Keratinocyte (primary cell): Measurements from ENCODE around the gene ITIH2. TPM values are rescaled to one million over a fixed set of nuclear protein-coding genes. Genes with fewer than 3 reads are reported as not detected.

Source experiments
- DNase-seq: peaks from one replicate; pipeline ENCODE4 v3.0.0-alpha.2; 2011; ENCODE audit warnings: low read depth, missing footprints, low spot score
- FAIRE-seq: peaks from 2 replicates; lab custom pipeline; 2011; peaks lifted over from hg19 to GRCh38; lab: Jason Lieb, UNC
- H2AFZ ChIP-seq: 2 replicates; pipeline ENCODE4 v1.6.0; 2012; ENCODE audit warnings: low read length, control low read depth, inconsistent platforms; ENCODE audit not compliant: control insufficient read depth
- H3K27ac ChIP-seq: 2 replicates; pipeline ENCODE4 v1.5.1; 2011; ENCODE audit warnings: low read length; ENCODE audit not compliant: control insufficient read depth, insufficient read depth
- H3K27me3 ChIP-seq: 3 replicates; pipeline ENCODE4 v1.6.0; 2011; ENCODE audit warnings: low read length; ENCODE audit not compliant: control insufficient read depth, insufficient read depth; ENCODE audit errors: extremely low read depth
- H3K36me3 ChIP-seq, 2 experiments: 2 replicates in 1 of 2; 3 replicates in 1 of 2; pipeline ENCODE4 v1.5.1; 2011; ENCODE audit warnings: low read length in 2 of 2, mild to moderate bottlenecking in 1 of 2; ENCODE audit not compliant: control insufficient read depth in 2 of 2, insufficient read depth in 2 of 2; ENCODE audit errors: extremely low read depth in 1 of 2
- H3K4me1 ChIP-seq: 3 replicates; pipeline ENCODE4 v1.5.1; 2011; ENCODE audit warnings: low read length; ENCODE audit not compliant: control insufficient read depth, insufficient read depth; ENCODE audit errors: extremely low read depth
- H3K4me2 ChIP-seq: 3 replicates; pipeline ENCODE4 v1.6.0; 2011; ENCODE audit warnings: low read depth, low read length; ENCODE audit not compliant: control insufficient read depth, insufficient read depth; ENCODE audit errors: extremely low read depth
- H3K4me3 ChIP-seq, 3 experiments: fragments of 200-600 bp in 1 of 3; sonication (generic) in 1 of 3; 2 replicates in 2 of 3; 3 replicates in 1 of 3; pipeline ENCODE4 v1.5.1; 2011 to 2016; ENCODE audit warnings: low read length in 3 of 3, mild to moderate bottlenecking in 3 of 3, control low read depth in 2 of 3, inconsistent platforms in 1 of 3, low read depth in 1 of 3, mixed read lengths in 1 of 3, mixed run types in 1 of 3, moderate library complexity in 1 of 3; ENCODE audit not compliant: control insufficient read depth in 2 of 3, insufficient read depth in 2 of 3; ENCODE audit errors: extremely low read depth in 1 of 3
- H3K79me2 ChIP-seq: 2 replicates; pipeline ENCODE4 v1.6.0; 2012; ENCODE audit warnings: low read length; ENCODE audit not compliant: control insufficient read depth, insufficient read depth
- H3K9ac ChIP-seq: 3 replicates; pipeline ENCODE4 v1.6.0; 2011; ENCODE audit warnings: low read length; ENCODE audit not compliant: control insufficient read depth, insufficient read depth; ENCODE audit errors: extremely low read depth
- H3K9me1 ChIP-seq: 3 replicates; pipeline ENCODE4 v1.6.0; 2011; ENCODE audit warnings: low read length; ENCODE audit not compliant: control insufficient read depth, insufficient read depth; ENCODE audit errors: extremely low read depth
- H3K9me3 ChIP-seq: 2 replicates; pipeline ENCODE4 v1.5.1; 2012; ENCODE audit warnings: low read depth, low read length; ENCODE audit not compliant: control insufficient read depth
- H4K20me1 ChIP-seq: 3 replicates; pipeline ENCODE4 v1.6.0; 2011; ENCODE audit warnings: low read length; ENCODE audit not compliant: control insufficient read depth, insufficient read depth; ENCODE audit errors: extremely low read depth
- CTCF ChIP-seq, 3 experiments: IDR thresholded peaks in 1 of 3; conservative IDR thresholded peaks in 1 of 3; optimal IDR thresholded peaks in 1 of 3; 2 replicates in 2 of 3; 3 replicates in 1 of 3; pipeline versions ENCODE3 to v1.5.1; 2011; ENCODE audit warnings: low read length in 3 of 3, mild to moderate bottlenecking in 3 of 3, moderate library complexity in 2 of 3, control low read depth in 1 of 3, inconsistent platforms in 1 of 3; ENCODE audit not compliant: insufficient read depth in 2 of 3; ENCODE audit errors: extremely low read depth in 1 of 3
- EZH2 ChIP-seq: IDR thresholded peaks from one replicate; pipeline ENCODE4 v1.6.1; 2012; ENCODE audit warnings: inconsistent platforms, mild to moderate bottlenecking, low read length, moderate library complexity
- dilution Hi-C: fragments of 300-500 bp; cut with MboI; formaldehyde crosslinking; loops from one replicate; pipeline ENCODE4 v1.7.0; 2020; ENCODE audit warnings: low sequenced_read_pairs; ENCODE audit not compliant: extremely low pct_ligation_motif_present
- polyA plus RNA-seq, 5 experiments: library from polyadenylated mRNA; depleted of rRNA in 3 of 5; stranded (reverse) in 3 of 5; stranded (forward) in 1 of 5; unstranded in 1 of 5; fragments of >200 nt; gene quantifications; 1 replicate in 1 of 5; 2 replicates in 3 of 5; 3 replicates in 1 of 5; pipeline versions ENCODE4 v1.2.1 to v1.2.3, GENCODE V29; 2011 to 2012; ENCODE audit warnings: missing spikeins in 2 of 5, low read depth in 1 of 5, low replicate concordance in 1 of 5

ITIH2 gene
- polyA plus RNA-seq, 1 donor (not counting 4 experiments of a cell fraction or from before 2014, with no cell fraction given), result not detected

- Histone ChIP-seq H3K9me1 (no peaks in the 10 kb centered on the region), H3K79me2 (no peaks in the 10 kb centered on the region), H3K9ac (no peak overlapping the region), H3K9me3 (no peaks in the 10 kb centered on the region), H3K4me2 (peak overlapping the region; percentile 25), H4K20me1 (no peaks in the 10 kb centered on the region), H3K36me3 (no peaks in the 10 kb centered on the region), H2AFZ (no peak overlapping the region), H3K4me1 (peaks cover 4% of the 10 kb centered on the region), H3K4me3 (no peak overlapping the region), H3K27me3 (peaks cover 33% of the 10 kb centered on the region), H3K27ac (no peak overlapping the region)
- FAIRE-seq, result no peak
- TF ChIP-seq CTCF (optimal IDR thresholded peaks at IDR 0.05 in 1 of 3, IDR thresholded peaks at IDR 0.05 in 1 of 3, conservative IDR thresholded peaks at IDR 0.05 in 1 of 3; ENCODE audit: extremely low read depth in 1 of 3, insufficient read depth in 2 of 3, low read length in 3 of 3), result no peak
- TF ChIP-seq EZH2, result no peak
- no peak for DNase-seq
- dilution Hi-C loops, result no loop called here
These were observed 37.3 kb upstream of the ITIH2 start for GRCh38 chr10:7665767-7666166.

GRCh38 chr10:7666253-7667023 is 36.7 kb upstream of the ITIH2 start, which contains the start of gene ITIH5:
ITIH5 (minus strand) TSS chr10:7666966; CDS start chr10:7666892, 74 bp downstream.
- peak within 1 kb of the TSS; percentile 14 to 26 (median 15) for H3K4me3 ChIP-seq
- dilution Hi-C loops, result no loop called here
- H3K27ac ChIP-seq, result no peak within 1 kb of the TSS

More at GRCh38 chr10:7666253-7667023, 36.7 kb upstream of the ITIH2 start, which contains the start of gene ITIH5:
- H3K9me3 ChIP-seq, result no peaks in the 10 kb centered on the region
- peaks cover 33% of the 10 kb centered on the region for H3K27me3 ChIP-seq
- FAIRE-seq (no peak), DNase-seq (no peak)
- peaks cover 4% of the 10 kb centered on the region for H3K4me1 ChIP-seq
- H3K36me3 ChIP-seq, result no peaks in the 10 kb centered on the region
- no peak within 1 kb of the TSS for H3K9ac ChIP-seq
- peak; percentile 97 for TF ChIP-seq EZH2
- TF ChIP-seq CTCF (optimal IDR thresholded peaks at IDR 0.05 in 1 of 3, IDR thresholded peaks at IDR 0.05 in 1 of 3, conservative IDR thresholded peaks at IDR 0.05 in 1 of 3; ENCODE audit: extremely low read depth in 1 of 3, insufficient read depth in 2 of 3, low read length in 3 of 3), result no peak
- H3K4me2 ChIP-seq, result peak within 1 kb of the TSS; percentile 25
- H4K20me1 ChIP-seq, result no peaks in the 10 kb centered on the region
- H2AFZ ChIP-seq, result no peak within 1 kb of the TSS
- no peaks in the 10 kb centered on the region for H3K9me1 ChIP-seq
- no peaks in the 10 kb centered on the region for H3K79me2 ChIP-seq
